AML-193 (cell line): ENCODE measurements around the gene BBS9.

ENCODE experiments used
- DNase-seq, 2 experiments: peaks; one replicate each; lab custom pipeline; 2025; lab: John Stamatoyannopoulos, UW

BBS9 gene

GRCh38 chr7:33127085-33127484, 2.3 kb upstream of the BBS9 start:
- no peak for DNase-seq

- no peak for DNase-seq
Observed at GRCh38 chr7:33128631-33128989, 754 bp upstream of the BBS9 start.

GRCh38 chr7:33129806-33130153, 416 bp downstream of the BBS9 start:
- DNase-seq = no peak

GRCh38 chr7:33130184-33130583, 820 bp downstream of the BBS9 start:
- DNase-seq = no peak

- DNase-seq = no peak
Observed at GRCh38 chr7:33137103-33137502, 7.7 kb downstream of the BBS9 start.

GRCh38 chr7:33142585-33142984, 13.2 kb downstream of the BBS9 start:
- DNase-seq = no peak

GRCh38 chr7:33143996-33144718, 14.8 kb downstream of the BBS9 start:
- DNase-seq = no peak

- no peak for DNase-seq
Observed at GRCh38 chr7:33145156-33145555, 15.8 kb downstream of the BBS9 start.

GRCh38 chr7:33152087-33152486, 22.7 kb downstream of the BBS9 start:
- DNase-seq = no peak

GRCh38 chr7:33155811-33156210, 26.4 kb downstream of the BBS9 start:
- no peak for DNase-seq

GRCh38 chr7:33156441-33156840, 27.1 kb downstream of the BBS9 start:
- no peak for DNase-seq

- DNase-seq = no peak
Observed at GRCh38 chr7:33157311-33157710, 27.9 kb downstream of the BBS9 start.

GRCh38 chr7:33157781-33158180, 28.4 kb downstream of the BBS9 start:
- DNase-seq = no peak

- DNase-seq = no peak
Observed at GRCh38 chr7:33177876-33178275, 48.5 kb downstream of the BBS9 start.

- no peak for DNase-seq
Observed at GRCh38 chr7:33179519-33179918, 50.2 kb downstream of the BBS9 start.

GRCh38 chr7:33183504-33183903, 54.1 kb downstream of the BBS9 start:
- DNase-seq = no peak

GRCh38 chr7:33184828-33185227, 55.5 kb downstream of the BBS9 start:
- no peak for DNase-seq

GRCh38 chr7:33185786-33186185, 56.4 kb downstream of the BBS9 start:
- peak; percentile 40 for DNase-seq

GRCh38 chr7:33186192-33186591, 56.8 kb downstream of the BBS9 start:
- no peak for DNase-seq

- no peak for DNase-seq
Observed at GRCh38 chr7:33190688-33191304, 61.4 kb downstream of the BBS9 start.

- DNase-seq = no peak
Observed at GRCh38 chr7:33191340-33191739, 62.0 kb downstream of the BBS9 start.

- no peak for DNase-seq
Observed at GRCh38 chr7:33192695-33193291, 63.4 kb downstream of the BBS9 start.

- DNase-seq = no peak
Observed at GRCh38 chr7:33193308-33193864, 64.0 kb downstream of the BBS9 start.
